SK-N-SH (cell line): ENCODE results near the gene LMO3. TPM values are rescaled to one million over a fixed set of nuclear protein-coding genes. Genes with fewer than 3 reads are reported as not detected.
A peak's percentile ranks its signal among the peaks of the same experiment; 100 is the strongest.

Experiments
- CTCF ChIA-PET: fragments of 300-600, 350-600 bp; formaldehyde crosslinking; extraction: SDS; loops from one replicate; lab custom pipeline; 2021; lab: Yijun Ruan, JAX
- POLR2A ChIA-PET: fragments of 350-600 bp; sonication (Branson Sonifier 250); formaldehyde crosslinking; extraction: SDS; loops from one replicate; lab custom pipeline; 2020; ENCODE audit warnings: antibody characterized with exemption, inconsistent platforms; lab: Yijun Ruan, JAX
- DNase-seq: peaks from one replicate; pipeline ENCODE4 v3.0.0; 2012
- H2AFZ ChIP-seq: fragments of 200-600 bp; sonication (generic); 2 replicates; pipeline ENCODE4 v1.8.1; 2016; ENCODE audit warnings: antibody characterized with exemption, mild to moderate bottlenecking, low read depth
- H3F3A ChIP-seq: fragments of 200-600 bp; sonication (generic); replicated peaks from 2 replicates; pipeline ENCODE3; 2016; ENCODE audit warnings: antibody characterized with exemption, mild to moderate bottlenecking; ENCODE audit not compliant: insufficient read depth
- H3K27ac ChIP-seq, 2 experiments: fragments of 200-500 bp in 1 of 2; fragments of 200-600 bp in 1 of 2; sonication (Bioruptor generic) in 1 of 2; sonication (generic), shearing (Covaris generic) in 1 of 2; 2 replicates each; pipeline versions ENCODE4 v1.5.1 to v1.6.1; 2014 to 2016; ENCODE audit warnings: low read depth in 2 of 2, inconsistent platforms in 1 of 2, low read length in 1 of 2, mild to moderate bottlenecking in 1 of 2, mixed read lengths in 1 of 2
- H3K27me3 ChIP-seq: fragments of 200-600 bp; sonication (generic), shearing (Covaris generic); 2 replicates; pipeline ENCODE4 v1.6.1; 2016; ENCODE audit warnings: mixed run types; ENCODE audit not compliant: insufficient read depth
- H3K36me3 ChIP-seq, 2 experiments: fragments of 200-500 bp in 1 of 2; fragments of 200-600 bp in 1 of 2; sonication (Bioruptor generic) in 1 of 2; sonication (generic) in 1 of 2; replicated peaks in 1 of 2; 2 replicates each; pipeline versions ENCODE3 to v1.5.1; 2014 to 2016; ENCODE audit warnings: low read length in 1 of 2, mild to moderate bottlenecking in 1 of 2; ENCODE audit not compliant: insufficient read depth in 2 of 2, control insufficient read depth in 1 of 2
- H3K4me1 ChIP-seq, 2 experiments: fragments of 200-500 bp in 1 of 2; fragments of 200-600 bp in 1 of 2; sonication (Bioruptor generic) in 1 of 2; sonication (generic), shearing (Covaris generic) in 1 of 2; 2 replicates each; pipeline versions ENCODE4 v1.5.1 to v1.6.1; 2014 to 2016; ENCODE audit warnings: low read depth in 1 of 2, low read length in 1 of 2, mixed run types in 1 of 2; ENCODE audit not compliant: insufficient read depth in 2 of 2, control insufficient read depth in 1 of 2
- H3K4me2 ChIP-seq: fragments of 200-600 bp; sonication (generic), shearing (Covaris generic); 2 replicates; pipeline ENCODE4 v1.6.1; 2017; ENCODE audit warnings: mixed run types
- H3K4me3 ChIP-seq, 2 experiments: fragments of 200-500 bp in 1 of 2; fragments of 200-600 bp in 1 of 2; sonication (Bioruptor generic) in 1 of 2; sonication (generic), shearing (Covaris generic) in 1 of 2; 2 replicates each; pipeline versions ENCODE4 v1.5.1 to v1.8.1; 2014 to 2016; ENCODE audit warnings: low read depth in 2 of 2, inconsistent platforms in 1 of 2, low read length in 1 of 2, mild to moderate bottlenecking in 1 of 2, mixed read lengths in 1 of 2, moderate library complexity in 1 of 2
- H3K79me2 ChIP-seq: fragments of 200-600 bp; sonication (generic); 2 replicates; pipeline ENCODE4 v1.8.1; 2017; ENCODE audit warnings: mild to moderate bottlenecking; ENCODE audit not compliant: insufficient read depth
- H3K9ac ChIP-seq: fragments of 200-600 bp; sonication (generic); 2 replicates; pipeline ENCODE4 v1.6.1; 2017; ENCODE audit warnings: mixed run types
- H3K9me2 ChIP-seq: fragments of 200-600 bp; sonication (generic); 2 replicates; pipeline ENCODE4 v1.6.1; 2017; ENCODE audit warnings: mixed run types
- H3K9me3 ChIP-seq: fragments of 200-600 bp; sonication (generic); 2 replicates; pipeline ENCODE4 v1.6.1; 2017; ENCODE audit warnings: mixed run types, mild to moderate bottlenecking, moderate library complexity
- H4K20me1 ChIP-seq: fragments of 200-600 bp; sonication (generic); 2 replicates; pipeline ENCODE4 v1.6.1; 2017; ENCODE audit warnings: mild to moderate bottlenecking, mixed run types; ENCODE audit not compliant: insufficient read depth
- CHD2 ChIP-seq: fragments of 150-350 bp; IDR thresholded peaks from 2 replicates; pipeline ENCODE4 v1.6.1; 2018; ENCODE audit warnings: low read length; ENCODE audit not compliant: partially characterized antibody
- CTCF ChIP-seq: fragments of 200-600 bp; sonication (generic); IDR thresholded peaks from 2 replicates; pipeline ENCODE4 v1.6.1; 2017; ENCODE audit warnings: antibody characterized with exemption, mild to moderate bottlenecking, moderate library complexity
- FOSL2 ChIP-seq: IDR thresholded peaks from 2 replicates; pipeline ENCODE4 v1.4.0; 2012; ENCODE audit warnings: low read depth, mild to moderate bottlenecking, moderate library complexity, borderline replicate concordance
- FOXJ3 ChIP-seq: sonication (generic); formaldehyde crosslinking; IDR thresholded peaks from 2 replicates; pipeline ENCODE4 v1.5.1; 2020; ENCODE audit warnings: mild to moderate bottlenecking, missing genetic modification reagents
- FOXM1 ChIP-seq: IDR thresholded peaks from 2 replicates; pipeline ENCODE4 v1.4.0; 2012; ENCODE audit warnings: low read depth, mild to moderate bottlenecking
- GABPA ChIP-seq: IDR thresholded peaks from 2 replicates; pipeline ENCODE4 v1.4.0; 2012; ENCODE audit warnings: low read depth, mild to moderate bottlenecking
- MAX ChIP-seq: IDR thresholded peaks from 2 replicates; pipeline ENCODE4 v1.4.0; 2012; ENCODE audit warnings: low read depth
- MXI1 ChIP-seq: IDR thresholded peaks from 2 replicates; pipeline ENCODE4 v1.6.1; 2012; ENCODE audit warnings: mild to moderate bottlenecking, low read depth, low read length, improper control_type of control experiment
- NRF1 ChIP-seq: IDR thresholded peaks from 2 replicates; pipeline ENCODE4 v1.6.1; 2012; ENCODE audit warnings: low read depth, mild to moderate bottlenecking, low read length
- PBX3 ChIP-seq: IDR thresholded peaks from 2 replicates; pipeline ENCODE4; 2012
- POLR2AphosphoS5 ChIP-seq: IDR thresholded peaks from 2 replicates; pipeline ENCODE4 v1.6.1; 2012; ENCODE audit warnings: low read depth, low read length
- RFX5 ChIP-seq: IDR thresholded peaks from 2 replicates; pipeline ENCODE4 v1.6.1; 2012; ENCODE audit warnings: mild to moderate bottlenecking, improper control_type of control experiment, low read length
- SMC3 ChIP-seq: IDR thresholded peaks from 2 replicates; pipeline ENCODE4 v1.6.1; 2012; ENCODE audit warnings: low read depth, low read length, improper control_type of control experiment
- TCF12 ChIP-seq: IDR thresholded peaks from 2 replicates; pipeline ENCODE4 v1.4.0; 2012
- TEAD4 ChIP-seq: IDR thresholded peaks from 2 replicates; pipeline ENCODE4 v1.4.0; 2012; ENCODE audit warnings: mild to moderate bottlenecking, borderline replicate concordance; ENCODE audit not compliant: insufficient read depth
- USF1 ChIP-seq: IDR thresholded peaks from 2 replicates; pipeline ENCODE4 v1.4.0; 2012; ENCODE audit warnings: low read depth, borderline replicate concordance
- ZBTB33 ChIP-seq: IDR thresholded peaks from 2 replicates; pipeline ENCODE4 v1.4.0; 2012; ENCODE audit warnings: low read depth, borderline replicate concordance
- WGBS: methylation state at CpG from one replicate; pipeline ENCODE4 v1.1.6; 2017; ENCODE audit warnings: low lambda C conversion rate; 5-methylcytosine and 5-hydroxymethylcytosine counted together
- polyA plus RNA-seq, 3 experiments: library from polyadenylated mRNA; depleted of rRNA; stranded (reverse); fragments of >200 nt; gene quantifications; 2 replicates each; pipeline ENCODE4 v1.2.3, GENCODE V29; 2012

LMO3 gene
- polyA plus RNA-seq, 1 of the 3 experiments (the other 2 are of a cell fraction): not detected

- H3K9me3 ChIP-seq: no peaks in the 10 kb centered on the region
- no peaks in the 10 kb centered on the region for H4K20me1 ChIP-seq
- WGBS: 14% methylated on average over 9 of the region's 9 CpGs
- no peak for TF ChIP-seq GABPA
- TF ChIP-seq MXI1: no peak
- no peak for TF ChIP-seq PBX3
- TF ChIP-seq FOXJ3: no peak
- TF ChIP-seq TCF12: no peak
- no peak for TF ChIP-seq CHD2
- TF ChIP-seq POLR2AphosphoS5: no peak
- TF ChIP-seq FOSL2: no peak
- TF ChIP-seq SMC3: no peak
- no peak for TF ChIP-seq ZBTB33
- no peak for TF ChIP-seq CTCF
- no peak for TF ChIP-seq NRF1
- TF ChIP-seq FOXM1: no peak
- no peak for TF ChIP-seq MAX
- TF ChIP-seq USF1: no peak
- TF ChIP-seq TEAD4: no peak
- TF ChIP-seq RFX5: no peak
- CTCF ChIA-PET: no interaction called here
- no peaks in the 10 kb centered on the region for H3F3A ChIP-seq
- no peaks in the 10 kb centered on the region for H3K9me2 ChIP-seq
- no peaks in the 10 kb centered on the region; the same call in 1 of the 2 replicates for H3K27me3 ChIP-seq
- no peak overlapping the region for H3K27ac ChIP-seq
- no peaks in the 10 kb centered on the region for H3K79me2 ChIP-seq
- no peak for DNase-seq
- H3K4me1 ChIP-seq: peaks cover 0 to 30% of the 10 kb centered on the region in 2 experiments; a peak in 3 of 4 replicates
- H2AFZ ChIP-seq: no peak overlapping the region
- peak overlapping the region; percentile 42; the same call in 1 of the 2 replicates for H3K4me2 ChIP-seq
- no peak overlapping the region for H3K9ac ChIP-seq
- H3K36me3 ChIP-seq: no peaks in the 10 kb centered on the region
- POLR2A ChIA-PET: no interaction called here
- peak overlapping the region; percentile 26 to 27; a peak in 2 of 4 replicates for H3K4me3 ChIP-seq
Measured at GRCh38 chr12:16608946-16609539, 3.1 kb upstream of the LMO3 start.
